Muscle of arm (tissue), 14 donors: ENCODE results near the gene ASB16. TPM values are rescaled to one million over a fixed set of nuclear protein-coding genes. Genes with fewer than 3 reads are reported as not detected.
"Not testable (repeated sequence)": the region's sequence is repeated elsewhere in the genome, so short reads cannot be mapped to it uniquely, and the experiment has no call there.

ENCODE experiments used
- DNase-seq: peaks from one replicate; pipeline ENCODE4 v3.0.0-alpha.2; 2013
- long read RNA-seq, 11 donors: transcript quantifications; one replicate each; lab custom pipeline, GENCODE V29; 2026
- polyA plus RNA-seq, 12 donors: library from polyadenylated mRNA; unstranded; fragments of 120-200 nt; gene quantifications; one replicate each; pipeline ENCODE4 v1.2.1, GENCODE V29; 2013; ENCODE audit not compliant: insufficient read length in 12 of 12

Gene ASB16
- polyA plus RNA-seq, result 10 to 100 TPM in 6 of 12 donors, 1 to 10 TPM in 4, not detected in 2; 6.3 to 21.7 (median 13.2) TPM
- long read RNA-seq, donor 1, result 0 reads
- long read RNA-seq, donor 2, result 0 reads
- long read RNA-seq, donor 3, result 0 reads
- long read RNA-seq, donor 4, result 0 reads
- long read RNA-seq, donor 5, partial matches to known transcripts, result 0 of 3 reads
- long read RNA-seq, donor 5, other reads (novel, unspliced or antisense), result 0 of 3 reads
- long read RNA-seq, donor 6, result 0 reads
- long read RNA-seq, donor 7, result 0 reads
- long read RNA-seq, donor 8, result 0 reads
- long read RNA-seq, donor 9, result 0 reads
- long read RNA-seq, donor 10, partial matches to known transcripts, result 0 of 1 reads
- long read RNA-seq, donor 10, other reads (novel, unspliced or antisense), result 0 of 1 reads
- long read RNA-seq, donor 11, partial matches to known transcripts, result 0 of 1 reads
- long read RNA-seq, donor 11, other reads (novel, unspliced or antisense), result 0 of 1 reads

GRCh38 chr17:44170499-44171201 is at the start of gene ASB16:
ASB16 (plus strand) TSS chr17:44170704; CDS start chr17:44170790, 86 bp downstream.
- DNase-seq, result no peak

DNA sequence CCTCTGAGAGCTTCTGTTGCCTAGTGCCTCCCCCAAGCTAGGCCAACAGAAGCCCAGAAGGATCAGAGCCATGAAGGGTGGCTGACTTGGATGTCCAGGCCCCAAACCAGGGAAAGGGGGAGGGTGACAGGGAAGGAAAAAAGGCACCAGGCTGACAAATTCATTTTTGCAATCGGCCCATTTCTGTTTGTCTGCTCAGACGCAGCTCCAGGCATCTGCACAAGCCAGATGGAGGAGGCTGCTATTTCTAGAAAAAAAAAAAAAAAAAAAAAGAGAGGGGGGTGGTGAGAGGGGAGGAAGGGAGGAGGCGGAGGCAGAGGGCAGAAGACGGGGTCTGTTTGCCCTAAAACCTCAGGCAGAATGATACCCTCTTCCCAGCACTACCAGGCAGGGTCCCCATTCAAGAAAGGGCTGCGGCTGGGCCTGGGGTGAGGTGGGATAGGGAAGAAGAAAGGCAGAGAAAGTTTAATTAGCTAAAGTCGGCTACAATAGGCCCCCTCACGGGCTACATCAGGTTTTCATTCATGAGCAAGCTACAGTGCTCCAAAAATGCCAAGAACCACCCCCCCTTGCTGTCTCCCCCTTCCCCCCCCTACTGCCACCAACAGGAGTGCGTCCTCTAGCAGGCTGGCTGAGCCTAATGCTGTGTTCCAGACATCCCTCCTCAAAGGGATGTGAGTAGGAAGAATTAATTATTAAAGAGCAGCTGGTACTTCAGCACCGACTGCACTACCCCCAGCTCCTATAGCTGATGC is 49.5 kb upstream of the ASB16 start:
- DNase-seq, result no peak

GRCh38 chr17:44121997-44122815 is 48.3 kb upstream of the ASB16 start:
- no peak for DNase-seq

DNA sequence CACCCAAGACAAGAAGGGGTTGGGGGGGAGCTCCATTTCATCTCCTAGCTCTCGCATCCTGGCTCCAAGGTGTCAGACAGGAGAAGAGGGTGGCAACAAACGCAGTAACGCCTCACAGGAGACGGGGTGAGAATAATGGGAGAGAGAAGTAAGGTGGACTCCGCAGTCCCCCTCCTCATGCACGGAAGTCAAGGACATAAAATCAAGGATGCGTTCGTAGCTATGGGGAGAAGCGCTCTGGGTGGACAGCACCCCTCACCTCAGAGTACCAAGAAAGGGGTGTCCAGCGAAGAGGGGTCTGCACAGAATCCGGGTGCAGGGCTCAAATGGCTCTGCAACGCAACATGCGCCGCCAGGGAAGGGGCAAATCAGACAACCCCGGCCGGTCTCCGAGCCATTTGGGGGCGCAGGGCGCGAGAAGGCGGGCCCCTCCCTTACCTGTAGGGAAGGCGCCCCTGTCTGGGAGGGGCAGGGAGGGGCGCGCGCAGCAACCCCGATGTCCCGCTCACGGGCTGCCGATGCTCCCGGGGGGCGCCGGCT is 47.6 kb upstream of the ASB16 start:
- no peak for DNase-seq

DNA sequence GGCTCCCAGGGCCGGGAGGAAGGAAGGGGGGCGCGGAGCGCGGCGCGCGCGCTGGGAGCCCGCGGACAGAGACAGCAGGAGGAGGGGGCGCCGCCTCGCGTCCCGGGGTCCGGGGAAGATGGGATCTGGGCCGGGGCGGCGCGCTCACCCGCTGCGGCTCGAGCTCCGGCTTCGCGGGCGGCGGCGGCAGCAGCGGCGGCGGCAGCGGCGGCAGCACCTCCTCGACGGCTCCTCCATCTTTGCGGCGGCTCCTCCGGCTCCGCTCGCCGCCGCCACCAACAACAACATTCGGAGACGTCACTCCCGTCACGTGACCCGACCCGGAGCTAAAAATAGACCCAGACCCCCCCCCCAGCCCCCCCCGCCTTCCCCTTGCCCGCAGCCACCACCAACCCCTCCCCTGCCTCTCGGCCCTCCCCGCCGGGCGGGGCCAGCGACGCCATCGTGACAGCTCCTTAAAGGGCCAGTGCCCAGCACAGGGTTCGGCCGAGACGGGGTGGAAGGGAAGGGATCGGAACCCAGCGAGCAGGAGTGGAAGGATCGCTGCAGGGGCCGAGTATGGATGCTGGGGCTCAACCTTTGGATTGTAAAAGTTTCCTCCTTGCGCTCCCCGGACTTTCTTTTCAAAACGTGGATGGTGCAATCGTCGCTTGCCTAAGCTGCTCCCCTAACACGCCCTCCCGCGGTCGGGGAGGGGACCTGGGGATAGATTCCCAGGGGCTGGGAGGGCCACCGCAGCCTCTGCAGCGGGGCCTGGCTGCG is 47.0 kb upstream of the ASB16 start, which contains the start of gene HDAC5:
Gene HDAC5, minus strand, starts transcription at position 286 of the 762 bp plus-strand sequence. CDS start 6,126 bp downstream, outside the sequence.
- DNase-seq, result peak; percentile 96

GRCh38 chr17:44124118-44124438 is 46.4 kb upstream of the ASB16 start:
- DNase-seq, result no peak

- no peak for DNase-seq
Observed at GRCh38 chr17:44128383-44128782, 42.1 kb upstream of the ASB16 start.

GRCh38 chr17:44130693-44131349 is 39.7 kb upstream of the ASB16 start:
- no peak for DNase-seq

DNA sequence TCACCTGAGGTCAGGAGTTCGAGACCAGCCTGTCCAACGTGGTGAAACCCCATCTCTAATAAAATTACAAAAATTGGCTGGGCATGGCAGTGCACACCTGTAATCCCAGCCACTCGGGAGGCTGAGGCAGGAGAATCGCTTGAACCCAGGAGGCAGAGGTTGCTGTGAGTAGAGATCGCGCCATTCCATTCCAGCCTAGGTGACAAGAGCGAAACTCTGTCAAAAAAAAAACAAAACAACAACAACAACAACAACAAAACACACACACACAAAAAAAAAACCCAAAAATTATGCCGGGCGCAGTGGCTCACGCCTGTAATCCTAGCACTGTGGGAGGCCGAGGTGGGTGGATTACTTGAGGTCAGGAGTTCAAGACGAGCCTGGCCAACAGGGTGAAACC is 39.1 kb upstream of the ASB16 start:
- not testable (repeated sequence) for DNase-seq

GRCh38 chr17:44132275-44132821 is 38.2 kb upstream of the ASB16 start:
- no peak for DNase-seq

DNA sequence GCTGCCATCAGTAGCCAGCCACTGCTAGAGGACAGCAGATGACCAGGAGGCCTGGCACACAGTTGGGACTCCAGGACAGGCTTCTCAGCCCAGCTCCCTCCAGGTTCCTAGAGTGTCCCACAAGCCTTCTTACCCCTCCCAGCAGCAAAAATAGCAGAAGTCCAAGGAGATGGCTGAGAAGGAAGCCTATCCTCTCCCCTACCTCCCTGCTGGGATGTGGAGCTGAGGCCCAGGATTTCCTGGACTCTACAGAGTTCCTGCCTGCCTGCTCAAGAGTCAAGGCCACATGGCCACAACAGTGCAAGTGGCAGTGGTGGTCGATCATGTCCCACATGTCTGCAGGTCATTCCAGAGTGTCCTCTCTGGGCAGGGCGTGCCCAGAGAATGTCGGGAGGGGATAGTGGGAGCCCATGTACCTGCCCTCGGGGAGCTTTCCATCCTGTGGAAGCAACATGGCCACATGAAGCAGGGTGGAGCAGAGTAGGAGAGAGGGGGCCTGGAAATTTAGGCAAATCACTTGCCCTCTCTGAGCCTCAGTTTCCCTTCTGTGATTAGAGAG is 36.5 kb upstream of the ASB16 start:
- no peak for DNase-seq

GRCh38 chr17:44134752-44135568 is 35.5 kb upstream of the ASB16 start:
- DNase-seq, result no peak

- DNase-seq, result peak; percentile 35
Observed at GRCh38 chr17:44137891-44138709, 32.4 kb upstream of the ASB16 start.

- DNase-seq, result not testable (repeated sequence)
Observed at GRCh38 chr17:44143921-44144320, 26.6 kb upstream of the ASB16 start.

- no peak for DNase-seq
Observed at GRCh38 chr17:44144966-44145739, 25.4 kb upstream of the ASB16 start.
